ENCODE measurements around the gene UBE2N.
"Not testable (repeated sequence)": the region's sequence is repeated elsewhere in the genome, so short reads cannot be mapped to it uniquely, and the experiment has no call there.

The UBE2N gene

GRCh38 chr12:93417967-93418480, 23.7 kb downstream of the UBE2N start:
- H3K4ac ChIP-seq (ENCODE audit: low read length): no peak overlapping the region
- H3K36me3 ChIP-seq (replicated peaks in 1 of 2; ENCODE audit: control insufficient read depth in 2 of 2, insufficient read depth in 2 of 2, low read length in 2 of 2): peaks cover 0 to 8% of the 10 kb centered on the region in 2 donors
- peaks cover under 1 to 2% of the 10 kb centered on the region in 2 donors for H3K4me1 ChIP-seq (ENCODE audit: control insufficient read depth in 2 of 2, insufficient read depth in 1 of 2, low read depth in 1 of 2, low read length in 2 of 2)
- no peak overlapping the region for H2AK5ac ChIP-seq (ENCODE audit: low read depth, low read length)
- no peak overlapping the region for H3K18ac ChIP-seq (ENCODE audit: low read length)
- H3K9ac ChIP-seq (ENCODE audit: low read depth, low read length, poor library complexity): no peak overlapping the region
- H2BK15ac ChIP-seq (ENCODE audit: low read length): no peak overlapping the region
- no peak overlapping the region for H3K14ac ChIP-seq (ENCODE audit: low read length)
- H3K23ac ChIP-seq (ENCODE audit: low read depth, low read length, poor library complexity): no peak overlapping the region
- DNase-seq (ENCODE audit: low spot score): no peak
- H3K27me3 ChIP-seq (ENCODE audit: control insufficient read depth in 3 of 3, insufficient read depth in 3 of 3, low read depth in 1 of 3, low read length in 3 of 3): no peaks in the 10 kb centered on the region
- no peak overlapping the region for H3K4me3 ChIP-seq (ENCODE audit: low read length in 2 of 2)
- no CpG with 5 or more reads among the region's 4 CpGs for WGBS, 2 donors (ENCODE audit: extremely low coverage in 2 of 2, insufficient read length in 2 of 2, insufficient replicate concordance in 1 of 2)
- H3K9me3 ChIP-seq (replicated peaks in 1 of 2; ENCODE audit: control insufficient read depth in 2 of 2, insufficient read depth in 1 of 2, low read depth in 1 of 2, low read length in 2 of 2): no peaks in the 10 kb centered on the region
- no peak overlapping the region for H3K27ac ChIP-seq (replicated peaks; ENCODE audit: low read length)
- no peak overlapping the region for H4K8ac ChIP-seq (ENCODE audit: low read depth, low read length)
- H4K91ac ChIP-seq (ENCODE audit: low read depth, low read length, poor library complexity): no peak overlapping the region
- no peak overlapping the region for H2BK5ac ChIP-seq (ENCODE audit: low read length)
- H3K79me1 ChIP-seq (ENCODE audit: low read depth, low read length): peaks cover 4% of the 10 kb centered on the region
- H2BK12ac ChIP-seq (ENCODE audit: low read length): no peak overlapping the region
- no peak overlapping the region for H2BK120ac ChIP-seq (ENCODE audit: low read depth, low read length)
- no peak overlapping the region for H3K4me2 ChIP-seq (ENCODE audit: insufficient read depth, low read length, poor library complexity, severe bottlenecking)
- no peak overlapping the region for H2AFZ ChIP-seq (ENCODE audit: low read length)

- H2BK5ac ChIP-seq (ENCODE audit: low read length): no peak overlapping the region
- H2AFZ ChIP-seq (ENCODE audit: low read length): no peak overlapping the region
- peaks cover 0 to 2% of the 10 kb centered on the region in 2 donors for H3K4me1 ChIP-seq (ENCODE audit: control insufficient read depth in 2 of 2, insufficient read depth in 1 of 2, low read depth in 1 of 2, low read length in 2 of 2)
- no peak overlapping the region for H3K18ac ChIP-seq (ENCODE audit: low read length)
- H3K4me2 ChIP-seq (ENCODE audit: insufficient read depth, low read length, poor library complexity, severe bottlenecking): no peak overlapping the region
- H3K27me3 ChIP-seq (ENCODE audit: control insufficient read depth in 3 of 3, insufficient read depth in 3 of 3, low read depth in 1 of 3, low read length in 3 of 3): no peaks in the 10 kb centered on the region
- no peak for DNase-seq (ENCODE audit: low spot score)
- no peak overlapping the region for H2BK12ac ChIP-seq (ENCODE audit: low read length)
- H3K4ac ChIP-seq (ENCODE audit: low read length): no peak overlapping the region
- no peak overlapping the region for H3K14ac ChIP-seq (ENCODE audit: low read length)
- H3K9me3 ChIP-seq (replicated peaks in 1 of 2; ENCODE audit: control insufficient read depth in 2 of 2, insufficient read depth in 1 of 2, low read depth in 1 of 2, low read length in 2 of 2): peaks cover 0 to 2% of the 10 kb centered on the region in 2 donors
- no peak overlapping the region for H4K91ac ChIP-seq (ENCODE audit: low read depth, low read length, poor library complexity)
- no peak overlapping the region for H2AK5ac ChIP-seq (ENCODE audit: low read depth, low read length)
- H3K23ac ChIP-seq (ENCODE audit: low read depth, low read length, poor library complexity): no peak overlapping the region
- H3K9ac ChIP-seq (ENCODE audit: low read depth, low read length, poor library complexity): no peak overlapping the region
- WGBS, 2 donors (ENCODE audit: extremely low coverage in 2 of 2, insufficient read length in 2 of 2, insufficient replicate concordance in 1 of 2): no CpG with 5 or more reads among the region's 3 CpGs
- H3K4me3 ChIP-seq (ENCODE audit: low read length in 2 of 2): no peak overlapping the region
- H4K8ac ChIP-seq (ENCODE audit: low read depth, low read length): no peak overlapping the region
- H3K36me3 ChIP-seq (replicated peaks in 1 of 2; ENCODE audit: control insufficient read depth in 2 of 2, insufficient read depth in 2 of 2, low read length in 2 of 2): peaks cover 0 to 16% of the 10 kb centered on the region in 2 donors
- peaks cover 4% of the 10 kb centered on the region for H3K79me1 ChIP-seq (ENCODE audit: low read depth, low read length)
- no peak overlapping the region for H2BK15ac ChIP-seq (ENCODE audit: low read length)
- no peak overlapping the region for H3K27ac ChIP-seq (replicated peaks; ENCODE audit: low read length)
- no peak overlapping the region for H2BK120ac ChIP-seq (ENCODE audit: low read depth, low read length)
Observed at GRCh38 chr12:93415723-93416464, 25.9 kb downstream of the UBE2N start.

GRCh38 chr12:93413064-93413463, 28.7 kb downstream of the UBE2N start:
- Histone ChIP-seq H3K14ac (ENCODE audit: low read length) (no peak overlapping the region), H2BK120ac (ENCODE audit: low read depth, low read length) (no peak overlapping the region), H3K4ac (ENCODE audit: low read length) (no peak overlapping the region), H3K27ac (replicated peaks; ENCODE audit: low read length) (no peak overlapping the region), H2BK12ac (ENCODE audit: low read length) (no peak overlapping the region), H2BK15ac (ENCODE audit: low read length) (no peak overlapping the region), H3K36me3 (replicated peaks in 1 of 2; ENCODE audit: control insufficient read depth in 2 of 2, insufficient read depth in 2 of 2, low read length in 2 of 2) (peaks cover 0 to 44% of the 10 kb centered on the region in 2 donors), H3K18ac (ENCODE audit: low read length) (no peak overlapping the region), H2BK5ac (ENCODE audit: low read length) (no peak overlapping the region), H2AFZ (ENCODE audit: low read length) (no peak overlapping the region), H3K9ac (ENCODE audit: low read depth, low read length, poor library complexity) (no peak overlapping the region), H3K79me1 (ENCODE audit: low read depth, low read length) (peaks cover 4% of the 10 kb centered on the region), H3K23ac (ENCODE audit: low read depth, low read length, poor library complexity) (no peak overlapping the region), H2AK5ac (ENCODE audit: low read depth, low read length) (no peak overlapping the region), H4K8ac (ENCODE audit: low read depth, low read length) (no peak overlapping the region), H3K27me3 (ENCODE audit: control insufficient read depth in 3 of 3, insufficient read depth in 3 of 3, low read depth in 1 of 3, low read length in 3 of 3) (no peaks in the 10 kb centered on the region), H4K91ac (ENCODE audit: low read depth, low read length, poor library complexity) (no peak overlapping the region), H3K4me1 (ENCODE audit: control insufficient read depth in 2 of 2, insufficient read depth in 1 of 2, low read depth in 1 of 2, low read length in 2 of 2) (peaks cover 0 to 2% of the 10 kb centered on the region in 2 donors), H3K9me3 (replicated peaks in 1 of 2; ENCODE audit: control insufficient read depth in 2 of 2, insufficient read depth in 1 of 2, low read depth in 1 of 2, low read length in 2 of 2) (peaks cover 0 to 2% of the 10 kb centered on the region in 2 donors), H3K4me3 (ENCODE audit: low read length in 2 of 2) (no peak overlapping the region), H3K4me2 (ENCODE audit: insufficient read depth, low read length, poor library complexity, severe bottlenecking) (no peak overlapping the region)
- DNase-seq (ENCODE audit: low spot score): no peak
- WGBS, 2 donors (ENCODE audit: extremely low coverage in 2 of 2, insufficient read length in 2 of 2, insufficient replicate concordance in 1 of 2): no CpG with 5 or more reads among the region's 3 CpGs

- H3K4me1 ChIP-seq (ENCODE audit: control insufficient read depth in 2 of 2, insufficient read depth in 1 of 2, low read depth in 1 of 2, low read length in 2 of 2); H3K23ac ChIP-seq (ENCODE audit: low read depth, low read length, poor library complexity); H2BK15ac ChIP-seq (ENCODE audit: low read length); H3K27me3 ChIP-seq (ENCODE audit: control insufficient read depth in 3 of 3, insufficient read depth in 3 of 3, low read depth in 1 of 3, low read length in 3 of 3); H4K91ac ChIP-seq (ENCODE audit: low read depth, low read length, poor library complexity); H3K27ac ChIP-seq (replicated peaks; ENCODE audit: low read length); H4K8ac ChIP-seq (ENCODE audit: low read depth, low read length); H2BK5ac ChIP-seq (ENCODE audit: low read length); H2BK120ac ChIP-seq (ENCODE audit: low read depth, low read length); H3K9ac ChIP-seq (ENCODE audit: low read depth, low read length, poor library complexity); DNase-seq (ENCODE audit: low spot score); H3K4me2 ChIP-seq (ENCODE audit: insufficient read depth, low read length, poor library complexity, severe bottlenecking); H3K4ac ChIP-seq (ENCODE audit: low read length); H3K18ac ChIP-seq (ENCODE audit: low read length); H3K79me1 ChIP-seq (ENCODE audit: low read depth, low read length); H2BK12ac ChIP-seq (ENCODE audit: low read length); H2AK5ac ChIP-seq (ENCODE audit: low read depth, low read length); H3K9me3 ChIP-seq (replicated peaks in 1 of 2; ENCODE audit: control insufficient read depth in 2 of 2, insufficient read depth in 1 of 2, low read depth in 1 of 2, low read length in 2 of 2); H3K14ac ChIP-seq (ENCODE audit: low read length); H3K4me3 ChIP-seq (ENCODE audit: low read length in 2 of 2); H2AFZ ChIP-seq (ENCODE audit: low read length): not testable (repeated sequence)
- peaks cover 0 to 51% of the 10 kb centered on the region in 2 donors for H3K36me3 ChIP-seq (replicated peaks in 1 of 2; ENCODE audit: control insufficient read depth in 2 of 2, insufficient read depth in 2 of 2, low read length in 2 of 2)
- WGBS, 2 donors (ENCODE audit: extremely low coverage in 2 of 2, insufficient read length in 2 of 2, insufficient replicate concordance in 1 of 2): no CpG with 5 or more reads among the region's 8 CpGs
Observed at GRCh38 chr12:93412396-93412795, 29.4 kb downstream of the UBE2N start.

Measured in neuronal stem cell (in vitro differentiated cells).